Ishikawa (cell line): ENCODE data around the gene MRGPRD.

Experiments used
- CEBPB ChIP-seq: IDR thresholded peaks from 2 replicates; pipeline ENCODE4 v1.6.1; 2012
- CREB1 ChIP-seq: IDR thresholded peaks from 2 replicates; pipeline ENCODE4 v1.6.1; 2012; ENCODE audit warnings: low read depth
- EGR1 ChIP-seq: IDR thresholded peaks from 2 replicates; pipeline ENCODE4 v1.6.1; 2012
- EP300 ChIP-seq: IDR thresholded peaks from 2 replicates; pipeline ENCODE4 v1.6.1; 2012; ENCODE audit warnings: borderline replicate concordance
- TAF1 ChIP-seq: IDR thresholded peaks from 2 replicates; pipeline ENCODE4 v1.6.1; 2012; ENCODE audit warnings: low read depth, mild to moderate bottlenecking
- YY1 ChIP-seq: IDR thresholded peaks from 2 replicates; pipeline ENCODE4 v1.6.1; 2012; ENCODE audit warnings: low read depth
- TF ChIP-seq, protein P1 (sequence below): IDR thresholded peaks from 2 replicates; pipeline ENCODE4 v1.6.1; 2012

- TF ChIP-seq CEBPB (no peak), EGR1 (no peak), TAF1 (no peak), CREB1 (no peak), YY1 (no peak), EP300 (no peak)
- TF ChIP-seq, protein P1, sequence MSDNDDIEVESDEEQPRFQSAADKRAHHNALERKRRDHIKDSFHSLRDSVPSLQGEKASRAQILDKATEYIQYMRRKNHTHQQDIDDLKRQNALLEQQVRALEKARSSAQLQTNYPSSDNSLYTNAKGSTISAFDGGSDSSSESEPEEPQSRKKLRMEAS: no peak
Measured at GRCh38 chr11:68996376-68997123, 15.8 kb upstream of the MRGPRD start.
